Measurements from ENCODE around the gene CORO2B.
"Not testable (repeated sequence)": the region's sequence is repeated elsewhere in the genome, so short reads cannot be mapped to it uniquely, and the experiment has no call there.

The CORO2B gene

GRCh38 chr15:68599560-68600071 is 20.8 kb downstream of the CORO2B start:
- no peak overlapping the region for H3K4me3 ChIP-seq (ENCODE audit: low read depth, low read length)
- no peak for TF ChIP-seq CTCF (IDR thresholded peaks at IDR 0.05; ENCODE audit: insufficient read depth, low read depth, low read length, missing control alignments)
- no peak for DNase-seq (ENCODE audit: low read depth)

DNA sequence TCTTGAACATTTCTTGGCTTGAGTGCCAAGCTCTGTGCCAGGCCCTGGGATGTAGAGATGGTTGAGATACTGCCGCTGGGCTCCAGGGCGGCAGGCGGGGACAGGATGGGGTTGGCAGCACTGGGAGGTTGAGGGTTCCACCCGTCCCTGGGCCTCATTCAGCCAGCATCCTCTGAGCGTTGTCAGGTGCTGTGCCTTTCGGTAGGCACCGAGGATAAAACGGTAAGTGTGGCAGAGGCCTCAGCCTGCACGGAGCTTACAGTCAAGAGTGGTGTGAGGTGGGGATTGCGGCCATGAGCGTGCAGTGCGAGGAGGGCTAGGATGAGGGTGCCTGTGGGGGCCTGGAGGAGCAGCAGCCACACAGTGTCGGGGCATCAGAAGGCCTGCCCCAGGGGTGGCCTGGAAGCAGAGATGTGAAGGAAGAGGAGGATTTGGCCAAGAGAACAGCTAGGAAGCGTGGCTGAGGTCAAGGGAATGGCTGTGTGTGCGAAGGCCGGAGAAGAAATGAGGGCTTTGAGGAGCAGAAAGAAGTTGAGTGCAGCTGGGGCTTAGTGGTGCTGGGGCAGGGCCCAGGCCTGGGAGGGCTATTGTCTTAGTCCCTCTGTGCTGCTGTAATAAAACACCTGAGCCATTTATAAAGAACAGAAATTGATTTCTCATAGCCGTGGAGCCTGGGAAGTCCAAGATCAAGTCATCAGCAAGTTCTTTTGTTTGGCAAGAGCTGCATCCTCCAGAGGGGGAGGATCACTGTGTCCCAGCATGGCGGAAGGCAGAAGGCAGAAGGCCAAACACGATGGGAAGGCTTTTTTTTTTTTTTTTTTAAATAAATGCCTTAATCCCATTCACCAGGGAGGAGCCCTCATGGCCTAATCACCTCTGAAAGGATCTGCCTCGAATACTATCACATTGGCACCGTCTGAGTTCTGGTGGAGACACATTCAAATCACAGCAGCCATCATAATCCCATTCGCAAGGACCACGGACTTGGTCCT is 22.7 kb downstream of the CORO2B start:
- TF ChIP-seq CTCF (IDR thresholded peaks at IDR 0.05; ENCODE audit: insufficient read depth, low read depth, low read length, missing control alignments) = no peak
- DNase-seq (ENCODE audit: low read depth) = no peak
- no peak overlapping the region for H3K4me3 ChIP-seq (ENCODE audit: low read depth, low read length)

DNA sequence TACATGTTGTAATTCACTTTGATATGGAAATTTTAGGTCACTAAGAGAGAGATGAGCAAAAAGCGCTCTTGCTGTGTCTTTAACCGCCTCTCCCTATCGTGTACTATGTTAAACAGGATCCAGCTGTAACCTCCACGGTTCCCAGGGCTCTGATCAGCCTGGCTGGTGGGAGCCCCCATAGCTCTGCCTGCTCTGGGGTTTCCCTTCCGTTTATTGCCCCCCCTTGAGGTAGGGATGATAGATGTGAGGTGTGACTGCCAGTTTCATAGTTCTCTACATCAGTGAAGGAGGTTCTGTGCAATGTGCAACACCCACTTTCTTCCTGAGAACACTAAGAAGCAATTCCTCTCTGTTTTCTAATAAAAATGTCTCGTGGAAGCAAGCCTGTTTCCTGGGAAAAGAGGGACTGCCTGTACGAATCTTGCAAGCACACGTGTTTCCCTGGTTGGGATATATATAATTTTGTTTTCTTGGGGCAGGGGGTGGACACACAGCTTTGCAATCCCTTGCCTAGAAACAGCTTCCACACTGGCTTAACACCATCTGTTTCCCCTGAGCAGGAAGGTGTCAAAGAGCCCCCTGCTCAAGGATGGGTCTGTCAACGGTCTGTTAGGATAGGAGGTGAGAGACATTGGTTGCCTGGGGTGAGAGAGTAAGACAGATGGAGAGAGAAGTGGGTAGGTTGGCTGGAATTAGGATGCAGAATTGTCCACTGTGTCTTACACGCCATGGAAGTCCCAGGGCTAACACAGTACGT is 23.8 kb downstream of the CORO2B start:
- H3K4me3 ChIP-seq (ENCODE audit: low read depth, low read length) = no peak overlapping the region
- DNase-seq (ENCODE audit: low read depth) = no peak
- no peak for TF ChIP-seq CTCF (IDR thresholded peaks at IDR 0.05; ENCODE audit: insufficient read depth, low read depth, low read length, missing control alignments)

DNA sequence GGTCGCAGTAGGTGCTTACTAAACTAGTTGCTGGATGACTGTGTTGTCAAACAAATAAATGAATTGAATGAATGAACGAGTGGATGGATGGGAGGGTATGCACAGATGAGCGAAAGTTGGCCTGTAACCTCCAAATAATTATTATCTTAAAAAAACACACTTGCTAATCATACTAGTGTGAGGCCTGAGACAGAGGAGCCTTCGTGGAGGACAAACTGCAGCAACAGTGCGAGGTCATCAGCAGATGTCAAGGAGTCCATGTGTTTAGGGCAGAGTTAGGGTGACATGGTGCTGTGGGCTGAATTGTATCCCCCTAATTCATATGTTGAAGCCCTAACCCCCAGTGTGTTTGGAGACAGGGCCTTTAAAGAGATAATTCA is 24.4 kb downstream of the CORO2B start:
- DNase-seq (ENCODE audit: low read depth) = no peak
- no peak overlapping the region for H3K4me3 ChIP-seq (ENCODE audit: low read depth, low read length)
- TF ChIP-seq CTCF (IDR thresholded peaks at IDR 0.05; ENCODE audit: insufficient read depth, low read depth, low read length, missing control alignments) = no peak

GRCh38 chr15:68603951-68604350 is 25.2 kb downstream of the CORO2B start:
- no peak for TF ChIP-seq CTCF (IDR thresholded peaks at IDR 0.05; ENCODE audit: insufficient read depth, low read depth, low read length, missing control alignments)
- H3K4me3 ChIP-seq (ENCODE audit: low read depth, low read length) = no peak overlapping the region
- no peak for DNase-seq (ENCODE audit: low read depth)

DNA sequence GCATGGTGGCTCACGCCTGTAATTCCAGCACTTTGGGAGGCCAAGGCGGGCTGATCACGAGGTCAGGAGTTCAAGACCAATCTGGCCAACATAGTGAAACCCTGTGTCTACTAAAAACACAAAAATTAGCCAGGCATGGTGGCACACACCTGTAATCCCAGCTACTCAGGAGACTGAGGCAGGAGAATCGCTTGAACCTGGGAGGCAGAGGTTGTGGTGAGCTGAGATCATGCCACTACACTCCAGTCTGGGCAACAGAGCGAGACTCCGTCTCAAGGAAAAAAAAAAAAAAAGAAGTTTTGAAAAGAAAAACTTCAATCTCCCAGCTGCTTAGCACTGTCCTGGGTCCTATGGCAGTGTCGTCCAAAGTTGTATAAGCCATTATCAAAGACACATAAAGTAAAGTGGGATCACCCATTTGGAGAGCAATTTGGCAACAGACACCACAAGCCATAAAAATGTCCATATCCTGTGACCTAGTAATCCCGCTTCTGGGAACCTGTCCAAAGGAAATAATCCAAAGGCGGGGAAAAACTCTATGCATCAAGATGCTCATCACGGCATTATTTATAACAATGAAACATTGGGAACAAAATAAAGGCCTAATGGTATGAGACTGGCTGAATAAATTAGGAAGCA is 26.2 kb downstream of the CORO2B start:
- DNase-seq (ENCODE audit: low read depth); H3K4me3 ChIP-seq (ENCODE audit: low read depth, low read length): not testable (repeated sequence)

DNA sequence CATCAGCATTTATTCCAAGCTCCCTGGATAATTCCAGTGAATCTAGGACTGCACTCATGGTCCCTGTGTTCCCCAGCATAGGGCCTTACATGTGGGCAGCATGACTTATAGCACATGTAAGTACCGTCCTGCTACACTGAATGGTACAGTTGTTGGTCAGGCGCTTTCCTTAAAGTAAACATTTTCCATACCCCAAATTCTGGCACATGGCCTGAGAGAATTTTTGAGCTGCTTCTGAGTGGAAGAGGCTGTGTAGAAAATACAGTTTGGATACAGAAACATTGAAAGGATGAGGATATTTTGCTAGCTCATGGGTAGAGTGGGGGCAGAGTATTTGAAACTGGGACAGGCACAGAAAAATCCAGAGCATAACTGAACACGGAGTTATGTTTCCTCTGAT is 27.6 kb downstream of the CORO2B start:
- H3K4me3 ChIP-seq (ENCODE audit: low read depth, low read length) = no peak overlapping the region
- no peak for TF ChIP-seq CTCF (IDR thresholded peaks at IDR 0.05; ENCODE audit: insufficient read depth, low read depth, low read length, missing control alignments)
- no peak for DNase-seq (ENCODE audit: low read depth)

All from GM12865 (cell line).